ENCODE results near the gene SRGAP2B. TPM values are rescaled to one million over a fixed set of nuclear protein-coding genes. Genes with fewer than 3 reads are reported as not detected.
"Not testable (repeated sequence)": the region's sequence is repeated elsewhere in the genome, so short reads cannot be mapped to it uniquely, and the experiment has no call there.

Gene SRGAP2B
- total RNA-seq, 1 donor, result 32.3 TPM

GRCh38 chr1:144977856-144978255 lies 117.3 kb downstream of the SRGAP2B start:
- H3K4me3 ChIP-seq (ENCODE audit: low read depth, low read length); DNase-seq (ENCODE audit: low read depth): not testable (repeated sequence)

DNA sequence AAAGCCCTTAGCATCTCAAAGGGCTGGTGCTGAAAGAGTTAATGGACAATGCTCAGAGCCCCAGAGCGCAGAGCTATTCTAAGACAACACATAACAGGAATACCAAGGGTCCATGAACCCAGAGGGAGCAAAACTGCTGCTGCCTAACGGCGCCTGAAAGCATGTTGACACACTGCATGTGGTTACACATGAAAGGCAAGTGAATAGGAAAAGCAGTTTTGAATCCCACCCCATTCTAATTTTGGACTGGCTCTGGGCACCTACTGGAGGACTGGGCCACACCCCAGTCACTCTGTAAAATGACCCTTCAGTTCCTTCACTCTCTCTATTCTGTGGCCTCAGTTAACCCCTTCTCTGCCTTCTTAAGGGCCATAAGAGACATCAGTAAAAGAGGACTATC lies 123.2 kb downstream of the SRGAP2B start:
- DNase-seq (ENCODE audit: low read depth); H3K4me3 ChIP-seq (ENCODE audit: low read depth, low read length): not testable (repeated sequence)

DNA sequence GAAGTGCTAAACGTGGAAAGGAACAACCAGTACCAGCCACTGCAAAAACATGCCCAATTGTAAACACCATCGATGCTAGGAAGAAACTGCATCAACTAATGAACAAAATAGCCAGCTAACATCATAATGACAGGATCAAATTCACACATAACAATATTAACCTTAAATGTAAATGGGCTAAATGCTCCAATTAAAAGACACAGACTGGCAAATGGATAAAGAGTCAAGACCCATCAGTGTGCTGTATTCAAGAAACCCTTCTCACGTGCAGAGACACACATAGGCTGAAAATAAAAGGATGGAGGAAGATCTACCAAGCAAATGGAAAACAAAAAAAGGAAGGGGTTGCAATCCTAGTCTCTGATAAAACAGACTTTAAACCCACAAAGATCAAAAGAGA lies 128.6 kb downstream of the SRGAP2B start:
- DNase-seq (ENCODE audit: low read depth); H3K4me3 ChIP-seq (ENCODE audit: low read depth, low read length): not testable (repeated sequence)

DNA sequence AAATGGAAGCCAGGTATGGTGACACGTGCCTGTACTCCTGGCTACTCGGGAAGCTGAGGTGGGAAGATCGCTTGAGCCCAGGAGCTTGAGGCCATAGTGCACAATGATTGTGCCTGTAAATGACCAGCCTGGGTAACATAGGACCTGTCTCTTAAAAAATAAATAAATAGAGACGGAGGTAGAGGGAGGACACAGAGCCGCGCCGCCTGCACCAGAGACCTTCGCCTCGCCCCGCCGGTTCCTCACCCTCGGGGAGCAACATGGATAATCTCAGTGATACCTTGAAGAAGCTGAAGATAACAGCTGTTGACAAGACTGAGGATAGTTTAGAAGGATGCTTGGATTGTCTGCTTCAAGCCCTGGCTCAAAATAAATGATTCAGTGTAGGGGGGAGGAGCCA lies 130.4 kb downstream of the SRGAP2B start:
- not testable (repeated sequence) for DNase-seq (ENCODE audit: low read depth); H3K4me3 ChIP-seq (ENCODE audit: low read depth, low read length)

GRCh38 chr1:144964186-144964585 lies 130.9 kb downstream of the SRGAP2B start:
- not testable (repeated sequence) for H3K4me3 ChIP-seq (ENCODE audit: low read depth, low read length); DNase-seq (ENCODE audit: low read depth)

DNA sequence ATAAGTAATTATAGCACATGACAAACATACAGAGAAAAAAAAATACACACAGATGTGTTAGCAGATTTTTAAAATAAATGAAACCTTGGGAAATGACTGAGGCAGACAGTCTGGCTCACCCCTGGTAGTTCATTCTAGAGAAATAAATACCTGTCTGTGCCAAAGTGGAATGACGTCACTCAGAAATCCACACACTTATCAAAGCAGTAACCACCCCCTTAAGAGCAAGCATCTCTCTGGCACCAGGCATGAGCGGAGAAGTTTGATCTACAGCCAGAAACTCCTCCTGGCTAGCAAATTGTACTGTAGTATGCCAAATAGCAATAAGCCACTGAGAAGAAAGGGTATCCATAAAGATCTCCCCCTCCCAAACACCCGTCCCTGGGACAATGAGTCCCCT lies 131.6 kb downstream of the SRGAP2B start:
- not testable (repeated sequence) for DNase-seq (ENCODE audit: low read depth)

GRCh38 chr1:144961604-144962583 lies 133.2 kb downstream of the SRGAP2B start:
- DNase-seq (ENCODE audit: low read depth); H3K4me3 ChIP-seq (ENCODE audit: low read depth, low read length): not testable (repeated sequence)

More for the DNA sequence above, 131.6 kb downstream of the SRGAP2B start:
- not testable (repeated sequence) for H3K4me3 ChIP-seq (ENCODE audit: low read depth, low read length)

DNA sequence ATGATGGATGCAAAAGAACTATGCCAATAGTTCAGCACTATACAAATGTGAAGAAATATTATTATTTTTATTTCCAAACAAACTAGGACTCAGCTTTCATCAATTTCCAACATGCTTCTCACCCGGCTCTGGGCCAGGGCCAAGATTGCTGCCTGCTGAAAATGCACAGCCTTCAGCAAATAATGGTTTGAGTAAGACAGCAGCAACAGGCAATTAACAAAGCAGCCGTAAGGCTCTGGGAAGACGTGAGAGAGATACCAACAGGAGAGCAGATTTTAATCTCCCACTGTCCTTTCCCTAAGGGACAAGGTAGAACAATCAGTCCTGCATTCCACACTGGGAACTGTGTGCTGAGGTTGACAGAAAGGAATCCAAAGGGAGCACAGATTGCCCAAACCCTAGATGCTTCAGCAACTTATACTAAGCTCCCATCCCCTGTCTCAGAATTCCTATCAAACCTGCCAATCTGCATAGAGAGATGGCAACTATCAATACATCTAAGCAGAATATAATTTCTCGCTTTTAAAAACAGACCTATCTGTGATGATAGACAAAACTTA lies 134.1 kb downstream of the SRGAP2B start:
- not testable (repeated sequence) for DNase-seq (ENCODE audit: low read depth)

GRCh38 chr1:144948390-144948789 lies 146.7 kb downstream of the SRGAP2B start:
- not testable (repeated sequence) for DNase-seq (ENCODE audit: low read depth); H3K4me3 ChIP-seq (ENCODE audit: low read depth, low read length)

More for the DNA sequence above, 134.1 kb downstream of the SRGAP2B start:
- not testable (repeated sequence) for H3K4me3 ChIP-seq (ENCODE audit: low read depth, low read length)

GRCh38 chr1:144947495-144947894 lies 147.6 kb downstream of the SRGAP2B start:
- H3K4me3 ChIP-seq (ENCODE audit: low read depth, low read length); DNase-seq (ENCODE audit: low read depth): not testable (repeated sequence)

GRCh38 chr1:144946525-144947480 lies 148.3 kb downstream of the SRGAP2B start:
- DNase-seq (ENCODE audit: low read depth); H3K4me3 ChIP-seq (ENCODE audit: low read depth, low read length): not testable (repeated sequence)

- H3K4me3 ChIP-seq (ENCODE audit: low read depth, low read length); DNase-seq (ENCODE audit: low read depth): not testable (repeated sequence)
Measured at GRCh38 chr1:144941710-144942109, 153.4 kb downstream of the SRGAP2B start.

GRCh38 chr1:144940054-144940453 lies 155.1 kb downstream of the SRGAP2B start:
- not testable (repeated sequence) for DNase-seq (ENCODE audit: low read depth); H3K4me3 ChIP-seq (ENCODE audit: low read depth, low read length)

DNA sequence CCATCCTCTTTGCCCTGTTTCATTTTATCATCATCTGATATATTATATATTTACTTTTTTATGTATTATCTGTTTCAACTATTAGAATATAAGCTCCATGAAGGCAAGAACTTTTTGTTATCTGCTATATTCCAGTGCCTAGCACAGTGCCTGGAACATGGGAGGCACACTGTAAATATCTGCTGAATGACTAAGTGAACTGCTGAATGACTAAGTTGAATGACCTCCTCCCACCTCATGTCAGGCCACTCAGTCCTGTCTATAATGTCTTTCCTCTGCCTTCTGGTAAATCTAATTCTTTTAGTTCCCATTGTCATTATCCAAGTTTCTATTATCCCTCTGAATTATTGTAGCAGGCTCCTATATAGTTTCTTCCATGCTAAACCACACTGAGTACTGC lies 156.5 kb downstream of the SRGAP2B start:
- not testable (repeated sequence) for H3K4me3 ChIP-seq (ENCODE audit: low read depth, low read length); DNase-seq (ENCODE audit: low read depth)

- not testable (repeated sequence) for H3K4me3 ChIP-seq (ENCODE audit: low read depth, low read length); DNase-seq (ENCODE audit: low read depth)
Measured at GRCh38 chr1:144936186-144936732, 158.9 kb downstream of the SRGAP2B start.

- not testable (repeated sequence) for DNase-seq (ENCODE audit: low read depth); H3K4me3 ChIP-seq (ENCODE audit: low read depth, low read length)
Measured at GRCh38 chr1:144935310-144935709, 159.8 kb downstream of the SRGAP2B start.

GRCh38 chr1:144933014-144933413 lies 162.1 kb downstream of the SRGAP2B start:
- not testable (repeated sequence) for DNase-seq (ENCODE audit: low read depth); H3K4me3 ChIP-seq (ENCODE audit: low read depth, low read length)

DNA sequence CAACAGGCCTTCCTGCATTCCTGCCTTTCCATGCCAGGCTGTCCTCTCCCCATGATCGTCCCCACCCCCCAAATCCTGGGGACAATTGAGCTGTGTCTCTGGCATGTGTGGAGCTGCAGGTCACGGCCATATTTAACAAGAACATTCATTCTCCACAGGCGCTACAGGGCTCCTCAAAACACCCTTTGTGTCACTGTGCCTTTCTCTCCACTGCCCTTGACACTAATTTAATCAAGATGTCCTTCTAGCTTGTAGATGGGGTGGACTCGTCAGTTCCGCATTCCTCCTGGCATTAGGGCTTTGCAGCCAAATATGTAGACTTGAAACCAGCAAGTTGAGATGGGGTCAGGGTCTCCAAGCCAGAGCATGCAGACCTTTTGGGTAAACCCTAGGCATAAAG lies 163.0 kb downstream of the SRGAP2B start:
- H3K4me3 ChIP-seq (ENCODE audit: low read depth, low read length); DNase-seq (ENCODE audit: low read depth): not testable (repeated sequence)

All from fibroblast of the aortic adventitia (primary cell).